IMR-90 (cell line): Measurements from ENCODE around the gene SH2D4B. TPM values are rescaled to one million over a fixed set of nuclear protein-coding genes. Genes with fewer than 3 reads are reported as not detected.

Experiments
- ATAC-seq: fragments of 200-7000 bp; cut with Tn5 transposase; 2 replicates; pipeline ENCODE4 v1.9.1; 2020; ENCODE audit warnings: low read depth, mild to moderate bottlenecking, moderate library complexity
- BruUV-seq: library from RNA; stranded (reverse); fragments of 400-500 nt; replicated peaks from 2 replicates; lab custom pipeline; 2021; lab: Mats Ljungman, UMichigan
- CTCF ChIA-PET: fragments of 300-600 bp; formaldehyde crosslinking; extraction: SDS; loops from one replicate; lab custom pipeline; 2021; ENCODE audit warnings: antibody characterized with exemption; lab: Yijun Ruan, JAX
- POLR2A ChIA-PET: fragments of 300-600 bp; sonication (Branson Sonifier 250); formaldehyde crosslinking; loops from one replicate; lab custom pipeline; 2022; ENCODE audit warnings: antibody characterized with exemption; ENCODE audit not compliant: unreplicated experiment; lab: Charles Lee
- DNase-seq: peaks from one replicate; pipeline ENCODE4 v3.0.0; 2013
- H2AFZ ChIP-seq: replicated peaks from 2 replicates; pipeline ENCODE3; 2013; ENCODE audit warnings: low read length, mild to moderate bottlenecking; ENCODE audit not compliant: poor library complexity
- H2AK5ac ChIP-seq: 2 replicates; pipeline ENCODE4 v1.6.1; 2013; ENCODE audit warnings: low read depth, low read length, inconsistent platforms
- H2AK9ac ChIP-seq: replicated peaks from 2 replicates; pipeline ENCODE3; 2013; ENCODE audit warnings: mild to moderate bottlenecking, low read depth, low read length, moderate library complexity; ENCODE audit not compliant: poor library complexity
- H2BK120ac ChIP-seq: 2 replicates; pipeline ENCODE4 v1.6.1; 2013; ENCODE audit warnings: low read depth, low read length, inconsistent platforms
- H2BK15ac ChIP-seq: 3 replicates; pipeline ENCODE4 v1.6.1; 2013; ENCODE audit warnings: low read depth, low read length, inconsistent platforms
- H2BK20ac ChIP-seq: 2 replicates; pipeline ENCODE4 v1.6.1; 2013; ENCODE audit warnings: low read depth, mild to moderate bottlenecking, inconsistent platforms, low read length, moderate library complexity
- H2BK5ac ChIP-seq: 2 replicates; pipeline ENCODE4 v1.6.1; 2013; ENCODE audit warnings: mild to moderate bottlenecking, low read depth, low read length, inconsistent platforms; ENCODE audit not compliant: poor library complexity, severe bottlenecking
- H3K14ac ChIP-seq: replicated peaks from 2 replicates; pipeline ENCODE4 v1.6.1; 2013; ENCODE audit warnings: low read depth, low read length, inconsistent platforms
- H3K18ac ChIP-seq: 2 replicates; pipeline ENCODE4 v1.6.1; 2013; ENCODE audit warnings: low read depth, low read length, control low read depth
- H3K23ac ChIP-seq: 2 replicates; pipeline ENCODE4 v1.6.1; 2013; ENCODE audit warnings: low read depth, low read length, inconsistent platforms
- H3K27ac ChIP-seq: 2 replicates; pipeline ENCODE4 v1.5.1; 2013; ENCODE audit warnings: mild to moderate bottlenecking, control low read depth, low read length; ENCODE audit not compliant: insufficient read depth
- H3K27me3 ChIP-seq: 2 replicates; pipeline ENCODE4 v1.6.1; 2013; ENCODE audit warnings: low read length; ENCODE audit not compliant: control insufficient read depth, insufficient read depth
- H3K36me3 ChIP-seq: 2 replicates; pipeline ENCODE4 v1.6.1; 2013; ENCODE audit warnings: low read length, mixed read lengths; ENCODE audit not compliant: control insufficient read depth, insufficient read depth
- H3K4ac ChIP-seq: 2 replicates; pipeline ENCODE4 v1.6.1; 2013; ENCODE audit warnings: low read depth, low read length, inconsistent platforms
- H3K4me1 ChIP-seq: 2 replicates; pipeline ENCODE4 v1.6.1; 2013; ENCODE audit warnings: low read length, mixed read lengths; ENCODE audit not compliant: control insufficient read depth, insufficient read depth
- H3K4me2 ChIP-seq: 2 replicates; pipeline ENCODE4 v1.6.1; 2013; ENCODE audit warnings: low read depth, mild to moderate bottlenecking, control low read depth, low read length, moderate library complexity
- H3K4me3 ChIP-seq: 2 replicates; pipeline ENCODE4 v1.5.1; 2013; ENCODE audit warnings: low read depth, mild to moderate bottlenecking, control low read depth, low read length, moderate library complexity; ENCODE audit not compliant: insufficient read depth
- H3K56ac ChIP-seq: 2 replicates; pipeline ENCODE4 v1.6.1; 2013; ENCODE audit warnings: low read length, inconsistent platforms; ENCODE audit not compliant: insufficient read depth; ENCODE audit errors: extremely low read depth
- H3K79me1 ChIP-seq, 2 experiments: 2 replicates each; pipeline ENCODE4 v1.6.1; 2013; ENCODE audit warnings: low read length in 2 of 2, inconsistent platforms in 1 of 2, low read depth in 1 of 2
- H3K9ac ChIP-seq: 2 replicates; pipeline ENCODE4 v1.6.1; 2013; ENCODE audit warnings: low read depth, low read length, control low read depth
- H3K9me1 ChIP-seq: 2 replicates; pipeline ENCODE4 v1.6.1; 2013; ENCODE audit warnings: low read length, inconsistent platforms; ENCODE audit not compliant: insufficient read depth
- H3K9me3 ChIP-seq: 2 replicates; pipeline ENCODE4 v1.6.1; 2013; ENCODE audit warnings: low read length; ENCODE audit not compliant: control insufficient read depth, insufficient read depth
- H4K20me1 ChIP-seq: 2 replicates; pipeline ENCODE4 v1.6.1; 2013; ENCODE audit warnings: low read length, inconsistent platforms; ENCODE audit not compliant: insufficient read depth
- H4K5ac ChIP-seq: 2 replicates; pipeline ENCODE4 v1.6.1; 2013; ENCODE audit warnings: mild to moderate bottlenecking, low read depth, low read length, control low read depth
- H4K8ac ChIP-seq, 2 experiments: 2 replicates each; pipeline ENCODE4 v1.6.1; 2013; ENCODE audit warnings: low read depth in 2 of 2, low read length in 2 of 2, control low read depth in 1 of 2, inconsistent platforms in 1 of 2
- H4K91ac ChIP-seq: 2 replicates; pipeline ENCODE4 v1.6.1; 2013; ENCODE audit warnings: low read depth, low read length, inconsistent platforms; ENCODE audit not compliant: insufficient read depth
- CEBPB ChIP-seq: IDR thresholded peaks from 2 replicates; pipeline ENCODE4 v1.6.1; 2012; ENCODE audit warnings: low read depth, low read length, improper control_type of control experiment
- CHD1 ChIP-seq: IDR thresholded peaks from 2 replicates; pipeline ENCODE4 v1.6.1; 2012; ENCODE audit warnings: low read depth, low read length, improper control_type of control experiment
- CTCF ChIP-seq: conservative IDR thresholded peaks from 2 replicates; pipeline ENCODE4 v1.5.1; 2012; ENCODE audit warnings: mild to moderate bottlenecking, low read depth, low read length, improper control_type of control experiment
- ELK1 ChIP-seq: fragments of 150-350 bp; IDR thresholded peaks from 2 replicates; pipeline ENCODE4 v1.6.1; 2016; ENCODE audit warnings: low read depth, mild to moderate bottlenecking, low read length, moderate library complexity, borderline replicate concordance
- FOS ChIP-seq: fragments of 150-350 bp; IDR thresholded peaks from 2 replicates; pipeline ENCODE4 v1.6.1; 2016; ENCODE audit warnings: low read depth, low read length
- MAFK ChIP-seq: IDR thresholded peaks from 2 replicates; pipeline ENCODE4 v1.6.1; 2012; ENCODE audit warnings: low read depth, low read length, improper control_type of control experiment
- MAZ ChIP-seq: IDR thresholded peaks from 2 replicates; pipeline ENCODE4 v1.6.1; 2012; ENCODE audit warnings: low read depth, mild to moderate bottlenecking, low read length, improper control_type of control experiment, moderate library complexity, borderline replicate concordance
- MXI1 ChIP-seq: IDR thresholded peaks from 2 replicates; pipeline ENCODE4 v1.6.1; 2012; ENCODE audit warnings: low read depth, mild to moderate bottlenecking, low read length, moderate library complexity, borderline replicate concordance
- NFE2L2 ChIP-seq: fragments of 150-350 bp; IDR thresholded peaks from 2 replicates; pipeline ENCODE4 v1.6.1; 2016; ENCODE audit warnings: low read depth, mild to moderate bottlenecking, low read length
- POLR2A ChIP-seq: IDR thresholded peaks from 2 replicates; pipeline ENCODE4 v1.6.1; 2012; ENCODE audit warnings: mild to moderate bottlenecking, low read depth, low read length
- RCOR1 ChIP-seq: IDR thresholded peaks from 2 replicates; pipeline ENCODE4 v1.6.1; 2012; ENCODE audit warnings: mild to moderate bottlenecking, low read length, improper control_type of control experiment; ENCODE audit not compliant: insufficient replicate concordance
- RFX5 ChIP-seq: IDR thresholded peaks from 2 replicates; pipeline ENCODE4 v1.8.0; 2012; ENCODE audit warnings: low read depth, mild to moderate bottlenecking, low read length, moderate library complexity
- SMC3 ChIP-seq: fragments of 150-350 bp; IDR thresholded peaks from 2 replicates; pipeline ENCODE4 v1.6.1; 2016; ENCODE audit warnings: low read depth, mild to moderate bottlenecking, antibody characterized with exemption, low read length, moderate library complexity
- USF2 ChIP-seq: fragments of 150-350 bp; IDR thresholded peaks from 2 replicates; pipeline ENCODE4 v1.6.1; 2017; ENCODE audit warnings: mild to moderate bottlenecking, antibody characterized with exemption, low read length, low read depth
- WGBS, 2 experiments: methylation state at CpG; one replicate each; pipeline versions ENCODE4 v1.1.5 to v1.1.7; 2013; ENCODE audit warnings: missing lambda C conversion rate in 2 of 2; ENCODE audit not compliant: insufficient read length in 1 of 2; ENCODE audit errors: extremely low coverage in 2 of 2; 5-methylcytosine and 5-hydroxymethylcytosine counted together
- dilution Hi-C: fragments of 300-500 bp; cut with HindIII; formaldehyde crosslinking; loops from one replicate; pipeline ENCODE4 v1.14.3; 2018; ENCODE audit warnings: low sequenced_read_pairs; ENCODE audit not compliant: unreplicated experiment
- in situ Hi-C: fragments of 300-500 bp; cut with MboI; formaldehyde crosslinking; loops from 3 replicates; pipeline ENCODE4 v1.14.3; 2019; ENCODE audit warnings: low sequenced_read_pairs, inconsistent platforms, mixed read lengths
- intact Hi-C: fragments of 100-400 bp; cut with micrococcal nuclease; formaldehyde crosslinking; loops from 2 replicates; pipeline ENCODE4 v1.10.0; 2022
- polyA plus RNA-seq, 3 experiments: library from polyadenylated mRNA; depleted of rRNA; stranded (reverse); fragments of >200 nt; gene quantifications; 2 replicates each; pipeline ENCODE4 v1.2.3, GENCODE V29; 2012; ENCODE audit warnings: low replicate concordance in 1 of 3
- total RNA-seq: library from RNA; depleted of rRNA; stranded (reverse); fragments of >200 nt; gene quantifications from 2 replicates; pipeline ENCODE4 v1.2.3, GENCODE V29; 2012

SH2D4B gene
- total and polyA plus RNA-seq, 2 of the 4 experiments (the other 2 are of a cell fraction) = not detected

GRCh38 chr10:80612261-80612660 is 74.6 kb downstream of the SH2D4B start:
- Histone ChIP-seq H2AFZ (no peak overlapping the region), H3K14ac (no peak overlapping the region), H3K79me1 (no peaks in the 10 kb centered on the region), H4K91ac (no peak overlapping the region), H2AK5ac (no peak overlapping the region), H3K56ac (no peak overlapping the region), H2BK20ac (no peak overlapping the region), H3K4ac (no peak overlapping the region), H3K4me1 (no peaks in the 10 kb centered on the region), H3K36me3 (no peaks in the 10 kb centered on the region), H3K4me2 (no peak overlapping the region), H3K9me3 (no peaks in the 10 kb centered on the region), H4K8ac (no peak overlapping the region), H3K9me1 (no peaks in the 10 kb centered on the region), H2AK9ac (no peak overlapping the region), H3K4me3 (no peak overlapping the region), H2BK15ac (no peak overlapping the region), H2BK5ac (no peak overlapping the region), H3K9ac (no peak overlapping the region), H4K20me1 (no peaks in the 10 kb centered on the region), H3K23ac (no peak overlapping the region), H2BK120ac (no peak overlapping the region), H4K5ac (no peak overlapping the region), H3K27ac (no peak overlapping the region), H3K27me3 (peaks cover under 1% of the 10 kb centered on the region; the same call in 1 of the 2 replicates), H3K18ac (no peak overlapping the region)
- in situ Hi-C loops (no loop called here), intact Hi-C loops (no loop called here), dilution Hi-C loops (no loop called here)
- ATAC-seq (no peak), DNase-seq (no peak)
- BruUV-seq = no TSS peak
- CTCF ChIA-PET = no interaction called here
- no peak for TF ChIP-seq NFE2L2
- no peak for TF ChIP-seq ELK1
- no peak for TF ChIP-seq POLR2A
- no peak for TF ChIP-seq CHD1
- no peak for TF ChIP-seq CTCF
- TF ChIP-seq CEBPB = no peak
- no peak for TF ChIP-seq RFX5
- no peak for TF ChIP-seq MAFK
- no peak for TF ChIP-seq SMC3
- no peak for TF ChIP-seq FOS
- no peak for TF ChIP-seq MXI1
- TF ChIP-seq USF2 = no peak
- TF ChIP-seq RCOR1 = no peak
- TF ChIP-seq MAZ = no peak
- POLR2A ChIA-PET = no interaction called here
- no CpG with 5 or more reads among the region's 3 CpGs for WGBS, 2 experiments
